Measurements from ENCODE around the gene OMA1. TPM values are rescaled to one million over a fixed set of nuclear protein-coding genes. Genes with fewer than 3 reads are reported as not detected.

OMA1 gene
- total and polyA plus RNA-seq, 2 of the 4 experiments (the other 2 are of a cell fraction), result 5.9 to 6.4 TPM

- no peaks in the 10 kb centered on the region for H3K79me1 ChIP-seq (ENCODE audit: low read depth in 1 of 2, low read length in 2 of 2)
- H3K18ac ChIP-seq (ENCODE audit: low read depth, low read length), result peak overlapping the region; percentile 30
- H3K27me3 ChIP-seq (ENCODE audit: control insufficient read depth, insufficient read depth, low read length), result no peaks in the 10 kb centered on the region
- in situ Hi-C loops (cut with MboI; ENCODE audit: low sequenced_read_pairs) (no loop called here), dilution Hi-C loops (cut with HindIII; ENCODE audit: low sequenced_read_pairs, unreplicated experiment) (no loop called here), intact Hi-C loops (cut with micrococcal nuclease) (loop anchor here (1.0 kb wide), 1 partner anchor 8 kb away; no protein-coding TSS in a partner anchor)
- H3K4me1 ChIP-seq (ENCODE audit: control insufficient read depth, insufficient read depth, low read length), result peaks cover 2% of the 10 kb centered on the region; the same call in 1 of the 2 replicates
- H2AK9ac ChIP-seq (replicated peaks; ENCODE audit: low read depth, low read length, poor library complexity), result no peak overlapping the region
- 0 out of 2 replicates have a peak overlapping the region, but pooled peaks have one; percentile 5 for H4K91ac ChIP-seq (ENCODE audit: insufficient read depth, low read depth, low read length)
- H2BK120ac ChIP-seq (ENCODE audit: low read depth, low read length), result peak overlapping the region; percentile 67
- peak overlapping the region; percentile 53; the same call in 1 of the 2 replicates for H3K4ac ChIP-seq (ENCODE audit: low read depth, low read length)
- peaks cover 3% of the 10 kb centered on the region for H3K9me1 ChIP-seq (ENCODE audit: insufficient read depth, low read length)
- H2BK15ac ChIP-seq (ENCODE audit: low read depth, low read length), result peak overlapping the region; percentile 13; the same call in 2 of the 3 replicates
- H3K14ac ChIP-seq (replicated peaks; ENCODE audit: low read depth, low read length), result 0 out of 2 replicates have a peak overlapping the region, but pooled peaks have one; percentile 11
- CTCF ChIA-PET, result no interaction called here
- no peak overlapping the region for H3K9ac ChIP-seq (ENCODE audit: low read depth, low read length)
- no peak for TF ChIP-seq CTCF (conservative IDR thresholded peaks at IDR 0.05; ENCODE audit: low read depth, low read length)
- TF ChIP-seq SMC3 (IDR thresholded peaks at IDR 0.05; ENCODE audit: low read depth, low read length), result no peak
- no peak for TF ChIP-seq USF2 (IDR thresholded peaks at IDR 0.05; ENCODE audit: low read depth, low read length)
- TF ChIP-seq CEBPB (IDR thresholded peaks at IDR 0.05; ENCODE audit: low read depth, low read length), result no peak
- TF ChIP-seq BHLHE40 (IDR thresholded peaks at IDR 0.05; ENCODE audit: low read depth, low read length), result no peak
- no peak for TF ChIP-seq RCOR1 (IDR thresholded peaks at IDR 0.05; ENCODE audit: insufficient replicate concordance, low read length)
- no peak for TF ChIP-seq RAD21 (IDR thresholded peaks at IDR 0.05; ENCODE audit: low read length)
- no peak for TF ChIP-seq CHD1 (IDR thresholded peaks at IDR 0.05; ENCODE audit: low read depth, low read length)
- no peak for TF ChIP-seq MAFK (IDR thresholded peaks at IDR 0.05; ENCODE audit: low read depth, low read length)
- TF ChIP-seq MXI1 (IDR thresholded peaks at IDR 0.05; ENCODE audit: borderline replicate concordance, low read depth, low read length), result no peak
- TF ChIP-seq MAZ (IDR thresholded peaks at IDR 0.05; ENCODE audit: borderline replicate concordance, low read depth, low read length), result no peak
- TF ChIP-seq FOS (IDR thresholded peaks at IDR 0.05; ENCODE audit: low read depth, low read length), result no peak
- TF ChIP-seq POLR2A (IDR thresholded peaks at IDR 0.05; ENCODE audit: low read depth, low read length), result no peak
- TF ChIP-seq RFX5 (IDR thresholded peaks at IDR 0.05; ENCODE audit: low read depth, low read length), result no peak
- TF ChIP-seq ELK1 (IDR thresholded peaks at IDR 0.05; ENCODE audit: borderline replicate concordance, low read depth, low read length), result no peak
- TF ChIP-seq NFE2L2 (IDR thresholded peaks at IDR 0.05; ENCODE audit: low read depth, low read length), result no peak
- no peaks in the 10 kb centered on the region for H3K9me3 ChIP-seq (ENCODE audit: control insufficient read depth, insufficient read depth, low read length)
- H2AFZ ChIP-seq (replicated peaks; ENCODE audit: low read length, poor library complexity), result no peak overlapping the region
- peak overlapping the region in 1 of 2 experiments; percentile 59; a peak in 1 of 4 replicates for H4K8ac ChIP-seq (ENCODE audit: low read depth in 2 of 2, low read length in 2 of 2)
- no peak overlapping the region for H3K23ac ChIP-seq (ENCODE audit: low read depth, low read length)
- H3K4me3 ChIP-seq (ENCODE audit: insufficient read depth, low read depth, low read length), result no peak overlapping the region
- no peak overlapping the region for H2BK5ac ChIP-seq (ENCODE audit: low read depth, low read length, poor library complexity, severe bottlenecking)
- WGBS, 2 experiments (ENCODE audit: extremely low coverage in 2 of 2, insufficient read length in 1 of 2), result no CpG with 5 or more reads among the region's 1 CpG
- peak overlapping the region; percentile 31; the same call in 1 of the 2 replicates for H2AK5ac ChIP-seq (ENCODE audit: low read depth, low read length)
- POLR2A ChIA-PET (ENCODE audit: unreplicated experiment), result no interaction called here
- peak overlapping the region; percentile 52; the same call in 1 of the 2 replicates for H2BK20ac ChIP-seq (ENCODE audit: low read depth, low read length)
- H3K36me3 ChIP-seq (ENCODE audit: control insufficient read depth, insufficient read depth, low read length), result no peaks in the 10 kb centered on the region
- no peaks in the 10 kb centered on the region for H4K20me1 ChIP-seq (ENCODE audit: insufficient read depth, low read length)
- H3K4me2 ChIP-seq (ENCODE audit: low read depth, low read length), result no peak overlapping the region
- no TSS peak for BruUV-seq (replicated peaks)
- ATAC-seq (ENCODE audit: low read depth) (no peak), DNase-seq (no peak)
- H4K5ac ChIP-seq (ENCODE audit: low read depth, low read length), result no peak overlapping the region
- no peak overlapping the region for H3K27ac ChIP-seq (ENCODE audit: insufficient read depth, low read length)
- no peak overlapping the region for H3K56ac ChIP-seq (ENCODE audit: extremely low read depth, insufficient read depth, low read length)
Measured at GRCh38 chr1:58591806-58592205, 45.3 kb upstream of the OMA1 start.

All from IMR-90 (cell line).